8988T (cell line): ENCODE results near the gene SPATA31D3.
"Not testable (repeated sequence)": the region's sequence is repeated elsewhere in the genome, so short reads cannot be mapped to it uniquely, and the experiment has no call there.

Experiments
- DNase-seq: peaks from one replicate; pipeline ENCODE4 v3.0.0; 2011

Gene SPATA31D3

DNA sequence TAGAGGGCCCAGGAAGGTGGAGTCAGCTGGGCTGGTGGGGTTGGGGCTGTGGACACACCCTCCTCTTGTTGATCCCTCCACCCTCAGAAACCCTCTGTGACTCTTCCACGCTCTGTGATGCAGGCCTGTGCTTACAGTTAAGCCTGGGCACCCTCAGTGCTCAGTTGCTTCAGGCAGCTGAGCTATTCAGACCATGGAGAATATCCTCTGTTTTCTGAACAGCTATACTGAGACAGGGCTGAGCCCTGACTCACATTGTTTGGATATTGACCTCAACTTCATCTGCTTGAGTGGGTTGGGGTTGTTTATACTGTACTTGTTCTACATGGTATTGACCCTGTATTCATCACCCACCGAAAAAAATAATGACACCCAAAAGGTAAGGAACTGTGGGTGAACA is at the start of gene SPATA31D3:
SPATA31D3 (plus strand) TSS at position 108 of the 400 bp plus-strand sequence; CDS start at position 194, 86 bp downstream.
- not testable (repeated sequence) for DNase-seq

DNA sequence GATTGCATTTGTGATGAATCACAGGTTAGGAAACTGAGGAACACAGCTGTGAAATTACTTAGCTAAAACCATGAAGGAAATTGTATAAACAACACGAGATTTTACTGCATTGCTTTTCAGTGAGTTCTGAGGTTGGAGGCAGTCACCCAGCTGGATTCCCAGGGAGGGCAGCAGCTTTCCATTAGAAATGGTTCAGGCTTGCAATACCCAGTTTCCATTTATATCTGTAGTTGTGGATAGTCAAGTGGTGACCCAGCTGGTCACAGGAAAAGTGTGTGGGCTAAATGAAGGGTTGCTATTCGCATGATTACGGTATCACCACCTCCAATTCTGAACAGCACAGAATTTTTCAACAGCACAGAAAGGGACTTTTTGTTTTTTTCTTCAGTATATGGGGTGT is 49.4 kb upstream of the SPATA31D3 start:
- DNase-seq: no peak

DNA sequence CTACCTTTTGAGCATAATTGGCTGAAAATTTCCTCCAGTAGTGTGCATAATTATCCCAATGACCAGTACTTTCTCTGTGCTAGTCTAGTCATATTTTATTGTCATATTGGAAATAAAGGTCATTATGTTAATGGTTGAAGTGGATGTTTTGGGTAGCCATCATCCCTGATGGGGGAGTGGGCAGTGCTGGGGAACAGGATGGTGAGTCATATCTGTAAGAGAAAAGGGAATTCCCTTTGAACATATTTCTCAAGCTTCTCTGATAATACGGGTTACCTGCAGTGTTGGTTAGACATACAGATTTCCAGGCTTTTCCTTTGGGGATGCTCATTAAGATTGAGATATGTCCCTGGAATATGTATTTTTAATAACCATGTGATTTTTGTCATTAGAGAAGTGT is 48.4 kb upstream of the SPATA31D3 start:
- DNase-seq: no peak

DNA sequence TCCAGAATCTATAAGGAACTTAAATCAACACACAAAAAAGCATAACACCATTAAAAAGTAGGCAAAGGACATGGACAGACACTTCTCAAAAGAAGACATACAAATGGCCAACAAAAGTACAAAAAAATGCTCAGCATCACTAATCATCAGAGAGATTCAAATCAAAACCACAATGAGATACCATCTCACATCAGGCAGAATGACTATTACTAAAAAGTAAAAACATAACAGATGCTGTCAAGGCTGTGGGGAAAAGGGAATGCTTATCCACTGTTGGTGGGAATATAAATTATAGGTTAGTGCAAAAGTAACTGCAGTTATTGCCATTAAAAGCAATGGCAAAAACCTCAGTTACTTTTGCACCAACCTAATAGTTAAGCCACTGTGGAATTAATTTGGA is 47.2 kb upstream of the SPATA31D3 start:
- DNase-seq: no peak

DNA sequence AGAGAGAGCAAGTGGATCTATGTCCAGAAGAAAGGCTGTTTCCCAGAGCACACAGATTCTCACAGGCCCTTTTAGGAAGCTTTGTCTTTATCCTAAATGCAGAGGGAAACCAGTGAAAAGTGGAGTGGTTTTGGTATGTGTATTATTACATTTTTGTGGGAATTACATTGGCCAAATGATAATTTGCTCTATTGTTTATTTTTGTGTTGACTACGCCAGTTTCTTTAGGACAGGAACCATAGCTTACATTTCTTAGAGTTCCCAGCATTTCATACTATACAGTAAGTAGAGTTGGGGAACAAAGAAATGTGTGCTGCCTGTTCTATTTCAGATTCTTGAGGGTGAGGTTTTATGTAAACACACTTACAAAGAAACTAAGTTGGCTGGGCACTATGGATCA is 44.4 kb upstream of the SPATA31D3 start:
- DNase-seq: no peak

DNA sequence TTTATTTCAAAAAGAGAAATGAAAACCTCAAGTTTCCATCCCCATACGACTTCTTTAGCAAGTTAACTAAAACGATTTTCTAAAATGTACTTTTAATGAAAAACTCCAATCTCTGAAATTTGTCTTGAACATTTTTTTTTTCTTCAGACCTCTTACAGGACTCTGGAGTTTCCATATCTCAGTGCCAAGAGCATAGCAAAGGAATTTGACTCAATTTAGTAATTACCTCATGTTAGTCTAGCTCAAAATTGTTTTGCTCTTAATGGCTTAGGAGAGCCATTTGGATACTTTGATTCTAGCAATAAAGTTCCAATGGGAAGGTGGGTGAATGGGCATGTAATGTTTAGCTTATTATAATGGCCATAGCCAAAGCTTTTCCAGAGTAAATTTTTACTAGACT is 41.1 kb upstream of the SPATA31D3 start:
- DNase-seq: no peak

DNA sequence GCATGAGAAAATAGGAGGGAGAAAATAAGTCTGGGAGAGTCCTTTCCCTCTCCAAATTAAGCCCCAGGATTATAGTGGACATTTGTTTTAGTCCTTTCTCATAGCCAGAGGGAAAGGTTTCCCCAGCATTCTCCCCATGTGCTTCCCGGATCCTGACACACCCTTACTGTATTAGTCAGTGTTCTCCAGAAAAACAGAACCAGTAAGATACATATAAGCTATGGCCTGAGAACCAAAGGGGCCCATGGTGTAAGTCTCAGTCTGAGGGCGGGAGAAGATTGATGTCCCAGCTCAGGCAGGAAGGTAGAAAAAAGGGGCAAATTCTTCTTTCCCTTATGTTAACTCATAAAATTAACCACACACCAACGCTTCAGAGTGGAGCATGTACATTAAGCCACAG is 40.7 kb upstream of the SPATA31D3 start:
- no peak for DNase-seq

DNA sequence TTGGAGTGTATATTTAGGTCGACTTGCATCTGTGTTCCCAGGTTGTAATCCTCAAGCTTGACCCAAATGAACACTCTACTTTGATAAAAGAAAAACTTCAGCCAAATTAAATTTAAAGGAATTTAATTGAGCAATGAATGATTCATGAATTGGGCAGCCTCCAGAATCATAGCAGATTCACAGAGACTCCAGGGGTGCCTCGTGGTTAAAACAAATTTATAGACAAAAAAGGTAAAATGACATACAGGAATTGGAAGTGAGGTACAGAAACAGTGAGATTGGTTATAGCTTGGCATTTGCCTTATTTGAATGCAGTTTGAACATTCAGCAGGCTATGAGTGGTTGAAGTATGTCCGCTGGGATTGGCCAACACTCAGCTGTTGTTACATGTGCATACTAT is 36.6 kb upstream of the SPATA31D3 start:
- DNase-seq: no peak

DNA sequence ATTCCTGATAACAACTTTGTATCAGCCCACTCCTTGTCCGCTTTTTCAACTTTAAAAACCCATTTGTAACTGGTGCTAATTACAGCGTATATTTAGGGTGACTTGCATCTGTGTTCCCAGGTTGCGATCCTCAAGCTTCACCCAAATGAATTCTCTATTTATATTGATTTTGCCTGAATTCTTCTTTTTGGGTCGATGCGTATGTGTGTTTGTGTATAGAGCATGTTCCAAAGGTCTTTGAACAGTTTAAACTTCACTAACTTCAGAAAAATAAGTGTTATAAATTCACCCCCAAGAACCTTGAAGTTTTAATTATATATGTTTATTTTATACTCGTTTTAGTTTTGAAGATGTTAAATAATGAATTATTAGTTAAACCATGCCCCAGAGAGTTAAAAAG is 31.2 kb upstream of the SPATA31D3 start:
- no peak for DNase-seq

DNA sequence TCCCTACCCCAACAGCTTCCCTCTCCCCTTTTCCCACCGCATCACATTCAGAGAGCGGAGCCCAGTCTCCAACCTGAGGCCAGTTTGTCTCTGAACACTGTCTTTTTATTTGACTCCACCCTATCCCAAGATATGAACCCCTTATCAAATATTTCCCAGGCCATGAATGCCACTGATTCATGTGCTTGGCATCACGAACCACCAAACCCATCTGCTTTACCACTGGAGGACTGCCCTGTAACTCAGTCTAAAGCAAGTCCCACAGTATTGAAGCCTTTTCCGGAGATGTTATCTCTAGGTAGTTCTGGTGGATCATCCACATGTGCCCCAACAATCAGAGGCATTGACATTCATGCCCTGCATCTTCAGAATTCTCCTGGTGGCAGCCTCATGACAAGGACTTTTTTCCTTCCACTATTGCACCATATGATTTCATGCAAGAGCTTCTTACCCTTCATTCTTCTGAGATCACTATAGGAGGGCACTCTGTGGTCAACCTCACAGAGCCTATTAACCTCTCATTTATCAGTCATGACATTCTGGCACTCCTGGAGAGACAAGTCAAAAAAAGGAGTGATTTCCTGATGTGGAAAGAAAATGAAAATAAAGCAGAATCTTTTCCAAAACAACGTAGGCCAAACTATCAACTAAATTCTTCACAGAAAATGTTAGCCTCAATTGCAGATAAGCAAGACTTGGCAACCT is 27.3 kb upstream of the SPATA31D3 start:
- DNase-seq: no peak

DNA sequence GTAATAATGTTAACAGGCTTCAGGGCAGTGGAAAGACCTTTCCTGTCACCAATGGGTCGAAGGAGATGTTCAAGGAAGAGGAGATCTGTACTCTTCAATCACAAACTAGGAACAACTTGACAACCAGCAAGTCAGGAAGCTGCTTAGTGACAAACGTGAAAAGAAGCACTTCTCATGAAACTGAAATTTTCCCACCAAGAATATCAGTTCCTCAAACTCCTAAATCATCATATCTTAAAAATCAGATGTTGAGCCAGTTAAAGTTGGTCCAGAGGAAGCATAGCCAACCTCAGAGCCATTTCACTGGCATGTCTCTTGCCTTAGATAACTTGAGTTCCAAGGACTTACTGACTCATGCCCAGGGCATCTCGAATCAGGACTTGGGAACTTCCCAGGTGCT is 24.8 kb upstream of the SPATA31D3 start:
- DNase-seq: not testable (repeated sequence)

DNA sequence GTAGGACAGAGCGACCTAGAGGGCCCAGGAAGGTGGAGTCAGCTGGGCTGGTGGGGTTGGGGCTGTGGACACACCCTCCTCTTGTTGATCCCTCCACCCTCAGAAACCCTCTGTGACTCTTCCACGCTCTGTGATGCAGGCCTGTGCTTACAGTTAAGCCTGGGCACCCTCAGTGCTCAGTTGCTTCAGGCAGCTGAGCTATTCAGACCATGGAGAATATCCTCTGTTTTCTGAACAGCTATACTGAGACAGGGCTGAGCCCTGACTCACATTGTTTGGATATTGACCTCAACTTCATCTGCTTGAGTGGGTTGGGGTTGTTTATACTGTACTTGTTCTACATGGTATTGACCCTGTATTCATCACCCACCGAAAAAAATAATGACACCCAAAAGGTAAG is 15.0 kb upstream of the SPATA31D3 start, which contains the start of gene SPATA31D4:
SPATA31D4 (plus strand) TSS at position 124 of the 400 bp plus-strand sequence; CDS start at position 210, 86 bp downstream.
- not testable (repeated sequence) for DNase-seq

DNA sequence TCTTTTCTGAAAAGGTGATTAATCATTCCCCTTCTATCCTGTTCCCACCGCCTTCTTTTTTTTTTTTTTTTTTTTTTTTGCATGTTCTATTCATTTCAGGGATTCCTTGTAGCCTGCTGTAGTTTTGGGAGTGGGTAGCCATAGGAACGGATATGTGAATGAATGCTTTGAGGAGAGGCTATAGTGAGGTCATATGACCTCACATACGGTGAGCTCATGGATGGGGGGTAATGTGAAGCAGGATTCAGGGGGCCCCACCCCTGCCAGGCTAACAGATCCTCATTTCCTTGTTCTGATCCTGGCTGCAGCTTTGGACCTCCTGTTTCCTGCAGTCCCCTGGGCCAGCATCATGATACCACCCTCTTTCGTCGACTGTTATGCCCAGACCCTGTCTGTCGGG is 13.2 kb upstream of the SPATA31D3 start:
- DNase-seq: not testable (repeated sequence)

DNA sequence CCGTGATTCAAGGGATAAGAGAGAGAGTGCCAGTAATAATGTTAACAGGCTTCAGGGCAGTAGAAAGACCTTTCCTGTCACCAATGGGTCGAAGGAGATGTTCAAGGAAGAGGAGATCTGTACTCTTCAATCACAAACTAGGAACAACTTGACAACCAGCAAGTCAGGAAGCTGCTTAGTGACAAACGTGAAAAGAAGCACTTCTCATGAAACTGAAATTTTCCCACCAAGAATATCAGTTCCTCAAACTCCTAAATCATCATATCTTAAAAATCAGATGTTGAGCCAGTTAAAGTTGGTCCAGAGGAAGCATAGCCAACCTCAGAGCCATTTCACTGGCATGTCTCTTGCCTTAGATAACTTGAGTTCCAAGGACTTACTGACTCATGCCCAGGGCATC is 9.8 kb upstream of the SPATA31D3 start:
- DNase-seq: not testable (repeated sequence)

DNA sequence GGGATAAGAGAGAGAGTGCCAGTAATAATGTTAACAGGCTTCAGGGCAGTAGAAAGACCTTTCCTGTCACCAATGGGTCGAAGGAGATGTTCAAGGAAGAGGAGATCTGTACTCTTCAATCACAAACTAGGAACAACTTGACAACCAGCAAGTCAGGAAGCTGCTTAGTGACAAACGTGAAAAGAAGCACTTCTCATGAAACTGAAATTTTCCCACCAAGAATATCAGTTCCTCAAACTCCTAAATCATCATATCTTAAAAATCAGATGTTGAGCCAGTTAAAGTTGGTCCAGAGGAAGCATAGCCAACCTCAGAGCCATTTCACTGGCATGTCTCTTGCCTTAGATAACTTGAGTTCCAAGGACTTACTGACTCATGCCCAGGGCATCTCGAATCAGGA is 5.3 kb downstream of the SPATA31D3 start:
- DNase-seq: not testable (repeated sequence)

DNA sequence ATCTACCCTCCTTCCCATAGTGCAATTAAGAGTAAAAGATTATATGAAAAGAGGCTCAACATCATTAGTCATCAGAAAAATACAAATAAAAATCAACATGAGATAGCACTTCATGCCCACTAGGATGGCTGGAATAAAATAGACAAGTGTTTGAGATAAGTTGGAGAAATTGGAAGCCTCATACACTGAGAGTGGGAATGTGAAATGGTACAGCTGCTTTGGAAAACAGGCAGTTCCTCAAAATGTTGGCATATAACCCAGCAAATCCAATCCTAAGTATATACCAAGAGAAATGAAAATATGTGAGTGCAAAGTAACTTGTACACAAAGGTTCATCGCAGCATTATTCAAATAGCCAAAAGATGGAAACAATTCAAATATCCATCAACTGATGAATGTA is 9.8 kb downstream of the SPATA31D3 start:
- DNase-seq: no peak

DNA sequence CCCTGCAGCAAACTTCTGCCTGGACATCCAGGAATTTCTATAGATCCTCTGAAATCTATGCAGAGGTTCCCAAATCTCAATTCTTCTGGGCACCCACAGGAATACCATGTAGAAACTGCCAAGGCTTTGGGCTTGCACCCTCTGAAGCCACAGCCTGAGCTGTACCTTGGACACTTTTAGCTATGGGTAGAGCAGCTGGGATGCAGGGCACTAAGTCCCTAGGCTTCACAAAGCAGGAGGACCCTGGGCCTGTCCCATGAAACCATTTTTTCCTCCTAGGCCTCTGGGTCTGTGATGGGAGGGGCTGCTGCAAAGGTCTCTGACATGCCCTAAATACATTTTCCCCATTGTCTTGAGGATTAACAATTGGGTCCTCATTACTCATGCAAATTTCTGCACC is 12.3 kb downstream of the SPATA31D3 start:
- no peak for DNase-seq

DNA sequence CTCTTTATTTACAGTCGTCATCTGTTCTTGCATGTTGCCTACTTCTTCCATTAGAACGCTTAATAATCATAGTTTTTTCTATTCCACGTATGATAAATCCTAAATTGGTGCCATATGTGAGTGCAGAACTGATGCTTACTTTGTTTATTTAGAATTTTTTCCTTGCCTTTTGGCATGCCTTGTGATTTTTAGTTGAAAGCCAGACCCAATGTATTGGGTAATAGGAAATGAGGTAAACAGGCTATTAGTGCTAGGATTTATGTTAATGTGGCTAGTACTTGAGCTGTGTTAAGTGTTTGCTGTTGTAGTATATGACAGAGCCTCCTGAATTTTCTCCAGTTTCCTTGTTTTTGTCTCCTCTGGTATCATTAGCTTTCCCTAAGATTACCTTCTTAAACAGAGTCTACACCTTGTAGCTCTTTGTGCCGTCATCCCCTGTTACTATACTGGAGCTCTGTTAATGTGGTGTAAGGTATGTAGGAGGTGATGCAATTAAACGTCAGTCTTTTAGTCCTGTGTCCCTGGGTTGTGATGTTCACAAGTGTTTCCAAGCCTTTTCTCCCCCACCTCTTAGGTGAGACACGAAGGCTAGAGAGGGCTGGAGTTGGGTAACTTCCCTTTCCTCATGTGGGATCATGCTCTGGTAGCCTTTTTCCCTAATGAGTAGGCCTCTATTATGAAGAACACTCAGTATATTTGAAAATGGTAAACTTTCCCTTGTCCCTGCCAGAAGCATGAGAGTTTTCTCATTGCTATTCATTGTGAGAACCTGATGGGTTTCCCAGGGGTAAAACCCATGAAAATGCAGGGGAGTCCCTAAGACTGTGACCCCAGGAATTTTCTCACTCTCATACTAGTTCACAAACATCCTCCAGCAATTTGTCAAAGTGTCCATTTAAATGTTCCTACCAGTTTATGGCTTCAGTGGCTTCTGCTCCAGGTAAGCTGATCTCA is 21.2 kb downstream of the SPATA31D3 start:
- DNase-seq: no peak

DNA sequence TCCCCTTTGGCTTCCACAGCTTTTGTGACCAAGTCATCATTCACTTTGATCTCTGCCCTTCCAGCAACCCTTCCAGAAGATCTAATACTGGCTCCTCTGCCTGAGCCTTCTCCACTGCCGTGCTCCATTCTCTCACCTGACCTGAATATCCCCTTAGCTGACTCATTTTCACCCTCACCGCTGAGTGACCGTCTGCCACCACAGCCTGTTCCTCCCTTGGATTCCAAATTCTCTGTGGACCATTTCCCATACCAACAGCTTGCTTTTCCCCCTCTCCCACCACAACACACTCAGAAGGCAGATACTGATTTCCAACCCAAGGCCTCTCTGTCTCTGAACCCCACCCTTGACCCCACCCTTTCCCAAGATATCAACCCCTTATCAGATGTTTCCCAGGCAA is 24.7 kb downstream of the SPATA31D3 start:
- no peak for DNase-seq

DNA sequence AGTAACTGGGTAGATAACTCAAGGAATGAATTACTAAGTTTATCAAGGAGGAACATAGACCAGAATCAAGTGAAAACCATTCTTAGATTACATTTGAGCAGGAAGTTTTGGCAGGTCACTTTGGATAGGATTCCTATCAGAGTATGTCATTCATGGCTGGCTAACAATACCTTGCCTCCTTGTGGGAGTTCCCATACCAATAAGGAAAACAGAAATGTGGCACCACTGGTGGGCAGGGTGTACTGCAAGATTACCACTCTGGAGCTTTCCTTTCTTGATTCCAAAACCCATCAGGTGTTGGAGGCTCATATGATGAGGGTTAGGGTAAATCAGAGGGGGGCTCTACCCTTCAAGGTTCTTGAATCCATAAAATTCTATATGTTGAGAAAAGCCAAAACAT is 26.7 kb downstream of the SPATA31D3 start:
- DNase-seq: no peak

DNA sequence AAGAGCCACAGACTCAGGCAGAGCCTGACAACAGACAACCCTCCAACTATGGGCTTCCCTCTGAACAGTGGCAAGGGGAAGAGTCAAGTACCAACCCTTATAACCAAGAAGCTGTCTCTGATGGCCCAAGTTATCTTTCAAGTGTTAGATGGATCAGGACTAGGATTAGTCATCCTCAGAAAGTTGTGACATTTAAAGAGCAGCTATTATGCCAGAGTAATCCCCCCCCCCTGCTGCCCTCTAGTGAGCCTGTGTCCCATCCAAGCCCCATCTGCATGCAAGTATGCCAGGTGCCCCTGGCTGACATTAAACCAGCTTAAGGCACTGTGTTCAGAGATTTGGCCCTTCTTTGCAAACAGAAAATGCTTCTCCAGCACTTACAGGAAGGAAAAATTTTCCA is 28.4 kb downstream of the SPATA31D3 start:
- no peak for DNase-seq

DNA sequence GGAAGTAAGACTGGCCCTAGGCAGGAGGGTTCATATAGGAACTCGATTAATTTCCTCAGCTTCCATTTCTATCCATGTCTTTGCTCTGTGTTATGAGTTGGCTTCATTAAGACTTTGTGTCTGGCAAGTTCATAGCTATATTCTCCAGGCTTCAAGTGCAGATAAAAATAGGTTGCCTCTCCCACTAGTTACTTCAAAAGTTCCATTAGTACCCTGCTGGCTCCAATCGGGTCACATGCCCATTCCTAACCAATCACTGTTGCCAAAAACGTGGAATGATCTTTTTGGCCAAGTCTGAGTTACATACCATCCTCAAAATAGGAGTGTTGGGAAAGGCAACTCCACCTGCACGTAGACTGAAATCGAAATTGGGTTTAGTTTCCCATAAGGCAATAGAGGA is 31.5 kb downstream of the SPATA31D3 start:
- DNase-seq: no peak

DNA sequence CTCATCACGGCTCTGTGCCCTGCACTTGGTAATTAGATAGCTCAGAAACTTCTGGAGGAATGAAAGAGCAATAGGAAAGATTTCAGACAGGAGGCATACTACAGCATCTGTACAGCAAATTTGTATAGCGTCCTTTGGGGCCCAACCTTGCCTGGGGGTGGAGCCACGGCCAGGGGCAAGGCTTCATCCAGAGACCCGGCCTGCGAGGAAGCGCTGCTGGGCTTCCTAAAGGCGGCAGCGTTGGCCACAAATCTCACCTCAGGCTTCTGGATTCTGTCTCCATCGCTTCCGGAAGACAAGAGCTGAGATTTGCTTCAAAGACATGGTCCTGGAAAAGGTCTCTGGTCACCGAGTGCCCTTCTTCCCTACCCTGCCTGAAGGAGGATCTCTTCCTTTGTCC is 33.1 kb downstream of the SPATA31D3 start:
- no peak for DNase-seq

DNA sequence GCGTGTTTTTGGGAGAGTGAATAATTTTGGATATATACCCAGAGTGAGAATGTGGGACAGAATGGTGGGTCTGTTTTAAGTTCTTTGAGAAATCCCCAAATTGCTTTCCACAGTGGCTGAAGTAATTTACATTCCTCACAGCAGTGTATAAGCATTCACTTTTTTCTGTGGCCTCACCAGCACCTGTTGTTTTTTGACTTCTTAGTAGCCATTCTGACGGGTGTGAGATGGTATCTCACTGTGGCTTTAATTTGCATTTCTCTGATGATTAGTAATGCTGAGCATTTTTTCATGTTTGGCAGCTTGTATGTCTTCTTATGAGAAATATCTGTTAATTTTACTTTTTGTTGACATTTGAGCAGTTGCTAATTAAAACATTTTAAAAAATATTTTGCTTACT is 35.9 kb downstream of the SPATA31D3 start:
- no peak for DNase-seq
